Measurements from ENCODE around the gene IZUMO1. TPM values are rescaled to one million over a fixed set of nuclear protein-coding genes. Genes with fewer than 3 reads are reported as not detected.

Gene IZUMO1
- total and polyA plus RNA-seq, 9 of the 15 experiments (the other 6 are each of a cell fraction or from before 2014, with no cell fraction given), result 0.14 to 2.1 (median 0.73) TPM

DNA sequence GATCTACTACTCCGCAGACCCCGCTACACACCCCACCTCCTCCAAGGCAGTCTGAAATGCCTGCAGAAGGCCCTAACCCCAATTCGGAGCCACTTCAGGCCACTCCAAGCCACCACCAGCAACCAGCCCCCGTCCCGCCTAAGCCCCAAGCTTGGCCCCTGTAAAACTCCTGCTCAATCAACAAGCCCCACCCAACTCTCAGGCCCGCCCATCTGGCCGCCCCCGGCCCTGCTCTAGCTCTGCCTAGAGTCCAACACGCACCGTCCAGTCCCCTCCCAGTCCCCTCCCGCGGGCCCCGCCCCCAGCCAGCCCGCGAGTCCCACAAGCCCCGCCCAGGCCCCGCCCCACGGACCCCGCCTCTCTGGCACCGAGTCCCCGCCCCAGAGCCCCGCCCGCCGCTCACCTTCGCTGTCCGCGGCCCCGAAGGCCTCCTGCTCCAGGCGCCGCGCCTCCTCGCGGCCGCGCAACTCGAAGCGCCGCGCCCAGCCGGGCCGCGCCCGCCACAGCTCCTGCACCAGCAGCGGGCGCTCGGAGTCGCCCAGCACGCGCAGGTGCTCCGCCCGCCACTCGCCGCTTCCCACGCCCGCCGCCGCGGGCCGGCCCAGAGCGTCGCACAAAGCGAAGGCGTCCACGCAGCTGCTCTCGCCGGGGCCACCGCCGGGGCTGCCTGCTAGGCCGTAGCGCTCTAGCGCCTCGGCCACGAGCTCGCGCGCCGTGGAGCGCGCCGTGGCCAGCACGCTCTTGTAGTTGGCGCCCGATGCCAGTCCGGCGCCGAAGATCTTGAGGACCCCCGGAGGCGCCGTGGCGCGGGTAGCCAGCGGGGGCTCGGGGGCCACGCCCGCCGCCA, 7.9 kb downstream of the IZUMO1 start (continued):
- TF ChIP-seq, protein P1, sequence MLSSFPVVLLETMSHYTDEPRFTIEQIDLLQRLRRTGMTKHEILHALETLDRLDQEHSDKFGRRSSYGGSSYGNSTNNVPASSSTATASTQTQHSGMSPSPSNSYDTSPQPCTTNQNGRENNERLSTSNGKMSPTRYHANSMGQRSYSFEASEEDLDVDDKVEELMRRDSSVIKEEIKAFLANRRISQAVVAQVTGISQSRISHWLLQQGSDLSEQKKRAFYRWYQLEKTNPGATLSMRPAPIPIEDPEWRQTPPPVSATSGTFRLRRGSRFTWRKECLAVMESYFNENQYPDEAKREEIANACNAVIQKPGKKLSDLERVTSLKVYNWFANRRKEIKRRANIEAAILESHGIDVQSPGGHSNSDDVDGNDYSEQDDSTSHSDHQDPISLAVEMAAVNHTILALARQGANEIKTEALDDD (IDR thresholded peaks at IDR 0.05), result no peak
- TF ChIP-seq ZNF766 (CRISPR knock-in tag; conservative IDR thresholded peaks at IDR 0.05) (0 out of 2 replicates have a peak, but pooled peaks have one; percentile 74), PHB2 (IDR thresholded peaks at IDR 0.05; ENCODE audit: low read depth) (peak; percentile 9; the same call in 1 of the 2 replicates), XRCC3 (IDR thresholded peaks at IDR 0.05) (no peak), ZNF780A (CRISPR knock-in tag; IDR thresholded peaks at IDR 0.05) (no peak), ZNF311 (CRISPR knock-in tag; IDR thresholded peaks at IDR 0.05) (no peak), HMGN3 (IDR thresholded peaks at IDR 0.05; ENCODE audit: borderline replicate concordance, extremely low read depth, insufficient read length, low read depth, low read length) (peak; percentile 79), KDM5B (IDR thresholded peaks at IDR 0.05; ENCODE audit: insufficient replicate concordance, low read depth, low read length) (no peak), CBX8 (IDR thresholded peaks at IDR 0.05; ENCODE audit: borderline replicate concordance, extremely low read depth, low read depth, low read length, poor library complexity, severe bottlenecking) (no peak), ZNF3 (CRISPR knock-in tag; IDR thresholded peaks at IDR 0.05) (no peak)
- TF ChIP-seq, protein P2, sequence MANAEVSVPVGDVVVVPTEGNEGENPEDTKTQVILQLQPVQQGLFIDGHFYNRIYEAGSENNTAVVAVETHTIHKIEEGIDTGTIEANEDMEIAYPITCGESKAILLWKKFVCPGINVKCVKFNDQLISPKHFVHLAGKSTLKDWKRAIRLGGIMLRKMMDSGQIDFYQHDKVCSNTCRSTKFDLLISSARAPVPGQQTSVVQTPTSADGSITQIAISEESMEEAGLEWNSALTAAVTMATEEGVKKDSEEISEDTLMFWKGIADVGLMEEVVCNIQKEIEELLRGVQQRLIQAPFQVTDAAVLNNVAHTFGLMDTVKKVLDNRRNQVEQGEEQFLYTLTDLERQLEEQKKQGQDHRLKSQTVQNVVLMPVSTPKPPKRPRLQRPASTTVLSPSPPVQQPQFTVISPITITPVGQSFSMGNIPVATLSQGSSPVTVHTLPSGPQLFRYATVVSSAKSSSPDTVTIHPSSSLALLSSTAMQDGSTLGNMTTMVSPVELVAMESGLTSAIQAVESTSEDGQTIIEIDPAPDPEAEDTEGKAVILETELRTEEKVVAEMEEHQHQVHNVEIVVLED (CRISPR knock-in tag; IDR thresholded peaks at IDR 0.05), result peak; percentile 72
- TF ChIP-seq, protein P3, sequence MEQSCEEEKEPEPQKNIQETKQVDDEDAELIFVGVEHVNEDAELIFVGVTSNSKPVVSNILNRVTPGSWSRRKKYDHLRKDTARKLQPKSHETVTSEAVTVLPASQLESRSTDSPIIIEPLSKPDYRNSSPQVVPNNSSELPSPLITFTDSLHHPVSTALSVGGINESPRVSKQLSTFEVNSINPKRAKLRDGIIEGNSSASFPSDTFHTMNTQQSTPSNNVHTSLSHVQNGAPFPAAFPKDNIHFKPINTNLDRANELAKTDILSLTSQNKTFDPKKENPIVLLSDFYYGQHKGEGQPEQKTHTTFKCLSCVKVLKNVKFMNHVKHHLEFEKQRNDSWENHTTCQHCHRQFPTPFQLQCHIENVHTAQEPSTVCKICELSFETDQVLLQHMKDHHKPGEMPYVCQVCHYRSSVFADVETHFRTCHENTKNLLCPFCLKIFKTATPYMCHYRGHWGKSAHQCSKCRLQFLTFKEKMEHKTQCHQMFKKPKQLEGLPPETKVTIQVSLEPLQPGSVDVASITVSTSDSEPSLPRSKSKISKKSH (CRISPR knock-in tag; IDR thresholded peaks at IDR 0.05), result no peak
- TF ChIP-seq, protein P4, sequence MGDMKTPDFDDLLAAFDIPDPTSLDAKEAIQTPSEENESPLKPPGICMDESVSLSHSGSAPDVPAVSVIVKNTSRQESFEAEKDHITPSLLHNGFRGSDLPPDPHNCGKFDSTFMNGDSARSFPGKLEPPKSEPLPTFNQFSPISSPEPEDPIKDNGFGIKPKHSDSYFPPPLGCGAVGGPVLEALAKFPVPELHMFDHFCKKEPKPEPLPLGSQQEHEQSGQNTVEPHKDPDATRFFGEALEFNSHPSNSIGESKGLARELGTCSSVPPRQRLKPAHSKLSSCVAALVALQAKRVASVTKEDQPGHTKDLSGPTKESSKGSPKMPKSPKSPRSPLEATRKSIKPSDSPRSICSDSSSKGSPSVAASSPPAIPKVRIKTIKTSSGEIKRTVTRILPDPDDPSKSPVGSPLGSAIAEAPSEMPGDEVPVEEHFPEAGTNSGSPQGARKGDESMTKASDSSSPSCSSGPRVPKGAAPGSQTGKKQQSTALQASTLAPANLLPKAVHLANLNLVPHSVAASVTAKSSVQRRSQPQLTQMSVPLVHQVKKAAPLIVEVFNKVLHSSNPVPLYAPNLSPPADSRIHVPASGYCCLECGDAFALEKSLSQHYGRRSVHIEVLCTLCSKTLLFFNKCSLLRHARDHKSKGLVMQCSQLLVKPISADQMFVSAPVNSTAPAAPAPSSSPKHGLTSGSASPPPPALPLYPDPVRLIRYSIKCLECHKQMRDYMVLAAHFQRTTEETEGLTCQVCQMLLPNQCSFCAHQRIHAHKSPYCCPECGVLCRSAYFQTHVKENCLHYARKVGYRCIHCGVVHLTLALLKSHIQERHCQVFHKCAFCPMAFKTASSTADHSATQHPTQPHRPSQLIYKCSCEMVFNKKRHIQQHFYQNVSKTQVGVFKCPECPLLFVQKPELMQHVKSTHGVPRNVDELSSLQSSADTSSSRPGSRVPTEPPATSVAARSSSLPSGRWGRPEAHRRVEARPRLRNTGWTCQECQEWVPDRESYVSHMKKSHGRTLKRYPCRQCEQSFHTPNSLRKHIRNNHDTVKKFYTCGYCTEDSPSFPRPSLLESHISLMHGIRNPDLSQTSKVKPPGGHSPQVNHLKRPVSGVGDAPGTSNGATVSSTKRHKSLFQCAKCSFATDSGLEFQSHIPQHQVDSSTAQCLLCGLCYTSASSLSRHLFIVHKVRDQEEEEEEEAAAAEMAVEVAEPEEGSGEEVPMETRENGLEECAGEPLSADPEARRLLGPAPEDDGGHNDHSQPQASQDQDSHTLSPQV (IDR thresholded peaks at IDR 0.05), result peak; percentile 90
- TF ChIP-seq, protein P5, sequence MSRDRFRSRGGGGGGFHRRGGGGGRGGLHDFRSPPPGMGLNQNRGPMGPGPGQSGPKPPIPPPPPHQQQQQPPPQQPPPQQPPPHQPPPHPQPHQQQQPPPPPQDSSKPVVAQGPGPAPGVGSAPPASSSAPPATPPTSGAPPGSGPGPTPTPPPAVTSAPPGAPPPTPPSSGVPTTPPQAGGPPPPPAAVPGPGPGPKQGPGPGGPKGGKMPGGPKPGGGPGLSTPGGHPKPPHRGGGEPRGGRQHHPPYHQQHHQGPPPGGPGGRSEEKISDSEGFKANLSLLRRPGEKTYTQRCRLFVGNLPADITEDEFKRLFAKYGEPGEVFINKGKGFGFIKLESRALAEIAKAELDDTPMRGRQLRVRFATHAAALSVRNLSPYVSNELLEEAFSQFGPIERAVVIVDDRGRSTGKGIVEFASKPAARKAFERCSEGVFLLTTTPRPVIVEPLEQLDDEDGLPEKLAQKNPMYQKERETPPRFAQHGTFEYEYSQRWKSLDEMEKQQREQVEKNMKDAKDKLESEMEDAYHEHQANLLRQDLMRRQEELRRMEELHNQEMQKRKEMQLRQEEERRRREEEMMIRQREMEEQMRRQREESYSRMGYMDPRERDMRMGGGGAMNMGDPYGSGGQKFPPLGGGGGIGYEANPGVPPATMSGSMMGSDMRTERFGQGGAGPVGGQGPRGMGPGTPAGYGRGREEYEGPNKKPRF (IDR thresholded peaks at IDR 0.05; ENCODE audit: low read depth, low read length), result no peak
